OCI-LY1 (cell line): ENCODE data around the gene AGAP2.

Experiments used
- H2AFZ ChIP-seq: fragments of 200-600 bp; sonication (generic), shearing (Covaris generic); 2 replicates; pipeline ENCODE4 v1.6.0; 2014; ENCODE audit warnings: antibody characterized with exemption, mild to moderate bottlenecking, low read length
- H3F3A ChIP-seq: fragments of 200-600 bp; sonication (generic), shearing (Covaris generic); 2 replicates; pipeline ENCODE4 v1.6.0; 2014; ENCODE audit warnings: mild to moderate bottlenecking, antibody characterized with exemption, low read length, moderate library complexity; ENCODE audit not compliant: insufficient read depth
- H3K27ac ChIP-seq: fragments of 200-600 bp; sonication (generic); 2 replicates; pipeline ENCODE4 v1.5.1; 2014; ENCODE audit warnings: low read length, mixed run types, mild to moderate bottlenecking, low read depth; ENCODE audit not compliant: poor library complexity, severe bottlenecking
- H3K27me3 ChIP-seq: fragments of 200-600 bp; sonication (generic); 2 replicates; pipeline ENCODE4 v1.6.0; 2014; ENCODE audit warnings: antibody characterized with exemption, mild to moderate bottlenecking, low read length, moderate library complexity; ENCODE audit not compliant: insufficient read depth
- H3K36me3 ChIP-seq: fragments of 200-600 bp; sonication (generic); 2 replicates; pipeline ENCODE4 v1.6.1; 2014; ENCODE audit warnings: mild to moderate bottlenecking, antibody characterized with exemption, low read length, moderate library complexity, mixed read lengths; ENCODE audit not compliant: insufficient read depth
- H3K4me1 ChIP-seq: fragments of 200-600 bp; sonication (generic); 2 replicates; pipeline ENCODE4 v1.5.1; 2014; ENCODE audit warnings: mild to moderate bottlenecking, low read length, moderate library complexity; ENCODE audit not compliant: insufficient read depth, severe bottlenecking
- H3K4me2 ChIP-seq: fragments of 200-600 bp; sonication (generic), shearing (Covaris generic); 2 replicates; pipeline ENCODE4 v1.6.1; 2014; ENCODE audit warnings: low read length
- H3K4me3 ChIP-seq: fragments of 200-600 bp; sonication (generic); 2 replicates; pipeline ENCODE4 v1.5.1; 2014; ENCODE audit warnings: low read length, low read depth, mild to moderate bottlenecking, mixed read lengths; ENCODE audit not compliant: poor library complexity, severe bottlenecking
- H3K79me2 ChIP-seq: fragments of 200-600 bp; shearing (Covaris generic); 2 replicates; pipeline ENCODE4 v1.6.1; 2016; ENCODE audit warnings: mixed run types, low read length, mixed read lengths; ENCODE audit not compliant: insufficient read depth
- H3K9ac ChIP-seq: fragments of 200-600 bp; sonication (generic), shearing (Covaris generic); 2 replicates; pipeline ENCODE4 v1.6.1; 2014; ENCODE audit warnings: mild to moderate bottlenecking, low read length, mixed read lengths
- H3K9me2 ChIP-seq: fragments of 200-600 bp; sonication (generic), shearing (Covaris generic); 2 replicates; pipeline ENCODE4 v1.6.1; 2014; ENCODE audit warnings: low read depth, mild to moderate bottlenecking, low read length, mixed read lengths
- H3K9me3 ChIP-seq: fragments of 200-600 bp; shearing (Covaris generic); 2 replicates; pipeline ENCODE4 v1.6.1; 2014; ENCODE audit warnings: low read length, mixed read lengths
- H4K20me1 ChIP-seq: fragments of 200-600 bp; sonication (generic), shearing (Covaris generic); 2 replicates; pipeline ENCODE4 v1.6.0; 2016; ENCODE audit warnings: mild to moderate bottlenecking, low read length; ENCODE audit not compliant: insufficient read depth
- CTCF ChIP-seq: fragments of 200-600 bp; sonication (generic), shearing (Covaris generic); IDR thresholded peaks from 2 replicates; pipeline ENCODE4 v1.5.1; 2017; ENCODE audit warnings: mild to moderate bottlenecking, antibody characterized with exemption, low read length, moderate library complexity, mixed read lengths
- EZH2 ChIP-seq: fragments of 200-600 bp; sonication (generic), shearing (Covaris generic); IDR thresholded peaks from 2 replicates; pipeline ENCODE4 v1.8.0; 2017; ENCODE audit warnings: borderline replicate concordance, mixed run types, mild to moderate bottlenecking, antibody characterized with exemption, low read length, moderate library complexity, mixed read lengths

Gene AGAP2

GRCh38 chr12:57741844-57742738 lies 3.5 kb upstream of the AGAP2 start:
- no peaks in the 10 kb centered on the region for H4K20me1 ChIP-seq
- H3K9me2 ChIP-seq, result no peaks in the 10 kb centered on the region
- H3K4me2 ChIP-seq, result peak overlapping the region; percentile 82
- H3K79me2 ChIP-seq, result no peaks in the 10 kb centered on the region
- H3K27ac ChIP-seq, result peak overlapping the region; percentile 56
- peaks cover 11% of the 10 kb centered on the region for H3K36me3 ChIP-seq
- H3K27me3 ChIP-seq, result no peaks in the 10 kb centered on the region
- TF ChIP-seq CTCF, result peak; percentile 60
- TF ChIP-seq EZH2, result no peak
- peak overlapping the region; percentile 71 for H3K9ac ChIP-seq
- no peak overlapping the region for H2AFZ ChIP-seq
- peaks cover 57% of the 10 kb centered on the region for H3K4me1 ChIP-seq
- H3K4me3 ChIP-seq, result peak overlapping the region; percentile 74
- no peaks in the 10 kb centered on the region; the same call in 1 of the 2 replicates for H3F3A ChIP-seq
- H3K9me3 ChIP-seq, result no peaks in the 10 kb centered on the region

GRCh38 chr12:57741413-57741789 lies 2.9 kb upstream of the AGAP2 start:
- H3K4me3 ChIP-seq, result peak overlapping the region; percentile 74
- H3K27ac ChIP-seq, result peak overlapping the region; percentile 56
- H4K20me1 ChIP-seq, result no peaks in the 10 kb centered on the region
- H2AFZ ChIP-seq, result no peak overlapping the region
- H3K9me3 ChIP-seq, result no peaks in the 10 kb centered on the region
- no peaks in the 10 kb centered on the region; the same call in 1 of the 2 replicates for H3F3A ChIP-seq
- peaks cover 57% of the 10 kb centered on the region for H3K4me1 ChIP-seq
- TF ChIP-seq CTCF, result no peak
- no peak for TF ChIP-seq EZH2
- H3K9me2 ChIP-seq, result no peaks in the 10 kb centered on the region
- H3K36me3 ChIP-seq, result peaks cover 4% of the 10 kb centered on the region; the same call in 1 of the 2 replicates
- H3K9ac ChIP-seq, result peak overlapping the region; percentile 71
- H3K4me2 ChIP-seq, result peak overlapping the region; percentile 82
- H3K27me3 ChIP-seq, result no peaks in the 10 kb centered on the region
- no peaks in the 10 kb centered on the region for H3K79me2 ChIP-seq

- H3K27ac ChIP-seq, result peak overlapping the region; percentile 56
These were observed 2.3 kb upstream of the AGAP2 start for GRCh38 chr12:57740656-57741412.

More at GRCh38 chr12:57740656-57741412, 2.3 kb upstream of the AGAP2 start:
- no peaks in the 10 kb centered on the region for H3F3A ChIP-seq
- no peaks in the 10 kb centered on the region for H3K79me2 ChIP-seq
- H2AFZ ChIP-seq, result no peak overlapping the region
- peak overlapping the region; percentile 74 for H3K4me3 ChIP-seq
- no peak for TF ChIP-seq CTCF
- TF ChIP-seq EZH2, result no peak
- peaks cover 51% of the 10 kb centered on the region for H3K4me1 ChIP-seq
- H4K20me1 ChIP-seq, result no peaks in the 10 kb centered on the region
- H3K9ac ChIP-seq, result peak overlapping the region; percentile 71; the same call in 1 of the 2 replicates
- H3K36me3 ChIP-seq, result no peaks in the 10 kb centered on the region
- no peaks in the 10 kb centered on the region for H3K9me3 ChIP-seq
- H3K27me3 ChIP-seq, result no peaks in the 10 kb centered on the region
- no peaks in the 10 kb centered on the region for H3K9me2 ChIP-seq
- peak overlapping the region; percentile 82 for H3K4me2 ChIP-seq
